PC-9 (cell line): ENCODE measurements around the gene HOXD10. TPM values are rescaled to one million over a fixed set of nuclear protein-coding genes. Genes with fewer than 3 reads are reported as not detected.

Experiments
- BruUV-seq: library from RNA; stranded (reverse); fragments of 400-500 nt; replicated peaks from 2 replicates; lab custom pipeline; 2021; lab: Mats Ljungman, UMichigan
- CTCF ChIA-PET: fragments of 300-600 bp; sonication (Branson Sonifier 250); formaldehyde crosslinking; loops from one replicate; lab custom pipeline; 2022; ENCODE audit warnings: antibody characterized with exemption; lab: Charles Lee
- POLR2A ChIA-PET: fragments of 300-600 bp; sonication (Branson Sonifier 250); formaldehyde crosslinking; loops from one replicate; lab custom pipeline; 2022; ENCODE audit warnings: antibody characterized with exemption; ENCODE audit not compliant: unreplicated experiment; lab: Charles Lee
- DNase-seq, 2 experiments: peaks; one replicate each; pipeline versions ENCODE4 v3.0.0 to v3.0.0-alpha.2; 2015 to 2022; ENCODE audit warnings: mixed read lengths in 1 of 2
- H2AFZ ChIP-seq: fragments of 200-600 bp; sonication (generic); 2 replicates; pipeline ENCODE4 v1.8.1; 2017; ENCODE audit warnings: antibody characterized with exemption
- H3F3A ChIP-seq: fragments of 200-600 bp; sonication (generic); 2 replicates; pipeline ENCODE4 v1.8.1; 2017; ENCODE audit warnings: antibody characterized with exemption, mild to moderate bottlenecking, low read depth; ENCODE audit not compliant: insufficient read depth
- H3K27ac ChIP-seq: fragments of 200-600 bp; sonication (generic); 2 replicates; pipeline ENCODE4 v1.6.1; 2016; ENCODE audit warnings: mixed run types
- H3K27me3 ChIP-seq: fragments of 200-600 bp; sonication (generic); 2 replicates; pipeline ENCODE4 v1.6.1; 2016; ENCODE audit warnings: low read depth, mixed run types; ENCODE audit not compliant: insufficient read depth
- H3K36me3 ChIP-seq: fragments of 200-600 bp; sonication (generic); 2 replicates; pipeline ENCODE4 v1.6.1; 2016; ENCODE audit warnings: low read depth, mixed run types
- H3K4me1 ChIP-seq: fragments of 200-600 bp; sonication (generic); replicated peaks from 2 replicates; pipeline ENCODE4 v1.6.1; 2016; ENCODE audit warnings: mixed run types; ENCODE audit not compliant: insufficient read depth
- H3K4me2 ChIP-seq: fragments of 200-600 bp; sonication (generic); 2 replicates; pipeline ENCODE4 v1.6.1; 2017; ENCODE audit warnings: mixed run types
- H3K4me3 ChIP-seq: fragments of 200-600 bp; sonication (generic); 2 replicates; pipeline ENCODE4 v1.6.1; 2016; ENCODE audit warnings: mixed run types
- H3K79me2 ChIP-seq: fragments of 200-600 bp; sonication (generic); 2 replicates; pipeline ENCODE4 v1.6.1; 2017; ENCODE audit warnings: low read depth, mixed run types
- H3K9me2 ChIP-seq: fragments of 200-600 bp; sonication (generic); 2 replicates; pipeline ENCODE4 v1.8.1; 2017; ENCODE audit warnings: mild to moderate bottlenecking; ENCODE audit not compliant: insufficient read depth
- H3K9me3 ChIP-seq: fragments of 200-600 bp; sonication (generic); 2 replicates; pipeline ENCODE4 v1.8.1; 2016; ENCODE audit warnings: low read depth; ENCODE audit not compliant: insufficient read depth
- H4K20me1 ChIP-seq: fragments of 200-600 bp; sonication (generic); 2 replicates; pipeline ENCODE4 v1.8.1; 2017; ENCODE audit not compliant: insufficient read depth
- CTCF ChIP-seq: fragments of 200-600 bp; sonication (generic); conservative IDR thresholded peaks from 2 replicates; pipeline ENCODE4 v1.6.1; 2017; ENCODE audit warnings: mixed run types, antibody characterized with exemption, mild to moderate bottlenecking, moderate library complexity
- EZH2 ChIP-seq: fragments of 200-600 bp; sonication (generic); IDR thresholded peaks from 2 replicates; pipeline ENCODE4 v1.8.0; 2017; ENCODE audit warnings: antibody characterized with exemption, low read depth
- intact Hi-C: fragments of 100-400 bp; cut with micrococcal nuclease; formaldehyde crosslinking; loops from one replicate; pipeline ENCODE4 v1.10.0; 2022; ENCODE audit not compliant: unreplicated experiment
- total RNA-seq: library from RNA; stranded (reverse); gene quantifications from 2 replicates; pipeline ENCODE4 v1.2.3, GENCODE V29; 2021

Gene HOXD10
- total RNA-seq, 1 experiment from 2014 or later: not detected

GRCh38 chr2:176128172-176128981 lies 11.8 kb downstream of the HOXD10 start:
- H3K27ac ChIP-seq: no peak overlapping the region
- no peak overlapping the region for H3K4me3 ChIP-seq
- no peak overlapping the region for H3K4me2 ChIP-seq
- intact Hi-C loops: loop anchor here (5.0 kb wide), 1 partner anchor 1204 kb away; no protein-coding TSS in a partner anchor
- CTCF ChIA-PET: interaction anchor here (0.6 to 2.9 kb wide), 6 partner anchors 327 to 526 kb away, joined by 3 to 15 read pairs (median 10); no protein-coding TSS in a partner anchor
- no peaks in the 10 kb centered on the region for H3K9me2 ChIP-seq
- no peaks in the 10 kb centered on the region for H3K36me3 ChIP-seq
- no peak overlapping the region for H2AFZ ChIP-seq
- no peaks in the 10 kb centered on the region for H3K9me3 ChIP-seq
- H3F3A ChIP-seq: no peaks in the 10 kb centered on the region
- POLR2A ChIA-PET: interaction anchor here (0.6 kb wide), 1 partner anchor 508 kb away, joined by 3 read pairs; no protein-coding TSS in a partner anchor
- TF ChIP-seq EZH2 (no peak), CTCF (no peak)
- BruUV-seq: no TSS peak
- H3K27me3 ChIP-seq: peaks cover 52% of the 10 kb centered on the region
- no peak for DNase-seq
- no peaks in the 10 kb centered on the region for H3K4me1 ChIP-seq
- no peaks in the 10 kb centered on the region for H3K79me2 ChIP-seq
- no peaks in the 10 kb centered on the region for H4K20me1 ChIP-seq

- H4K20me1 ChIP-seq: no peaks in the 10 kb centered on the region
- H3K4me1 ChIP-seq: no peaks in the 10 kb centered on the region
- CTCF ChIA-PET: interaction anchor here (0.9 to 2.9 kb wide), 3 partner anchors 425 to 523 kb away, joined by 3 to 14 read pairs (median 3); no protein-coding TSS in a partner anchor
- peak within 1 kb of the TSS; percentile 63 for H3K4me2 ChIP-seq
- H3K36me3 ChIP-seq: no peaks in the 10 kb centered on the region
- no peak within 1 kb of the TSS for H3K27ac ChIP-seq
- H3K9me3 ChIP-seq: no peaks in the 10 kb centered on the region
- peak in 1 of 2 experiments; percentile 39 for DNase-seq
- no TSS peak for BruUV-seq
- no peaks in the 10 kb centered on the region for H3F3A ChIP-seq
- H3K9me2 ChIP-seq: no peaks in the 10 kb centered on the region
- POLR2A ChIA-PET: interaction anchor here (0.6 kb wide), 1 partner anchor 508 kb away, joined by 3 read pairs; no protein-coding TSS in a partner anchor
- H3K79me2 ChIP-seq: no peaks in the 10 kb centered on the region
- no peak for TF ChIP-seq CTCF
- TF ChIP-seq EZH2: no peak
- H3K27me3 ChIP-seq: peaks cover 51% of the 10 kb centered on the region
- peak within 1 kb of the TSS; percentile 32; the same call in 1 of the 2 replicates for H3K4me3 ChIP-seq
- intact Hi-C loops: loop anchor here (5.0 kb wide), 1 partner anchor 1203 kb away; no protein-coding TSS in a partner anchor
- no peak within 1 kb of the TSS; the same call in 1 of the 2 replicates for H2AFZ ChIP-seq
Measured at GRCh38 chr2:176128982-176129796, 12.6 kb downstream of the HOXD10 start, which contains the start of gene HOXD8. Gene HOXD8, plus strand, starts transcription at chr2:176129705. Its CDS starts 662 bp downstream, at chr2:176130367.

GRCh38 chr2:176129813-176130146 lies 13.2 kb downstream of the HOXD10 start:
- Histone ChIP-seq H3K36me3 (no peaks in the 10 kb centered on the region), H3K4me3 (no peak overlapping the region), H3F3A (no peaks in the 10 kb centered on the region), H4K20me1 (no peaks in the 10 kb centered on the region), H3K27me3 (peaks cover 49% of the 10 kb centered on the region), H2AFZ (no peak overlapping the region), H3K79me2 (no peaks in the 10 kb centered on the region), H3K4me1 (no peaks in the 10 kb centered on the region), H3K27ac (no peak overlapping the region), H3K9me3 (no peaks in the 10 kb centered on the region), H3K4me2 (peak overlapping the region; percentile 12; the same call in 1 of the 2 replicates), H3K9me2 (no peaks in the 10 kb centered on the region)
- peak in 1 of 2 experiments; percentile 34 for DNase-seq
- CTCF ChIA-PET: interaction anchor here (1.0 kb wide), 1 partner anchor 424 kb away, joined by 3 read pairs; no protein-coding TSS in a partner anchor
- intact Hi-C loops: loop anchor here (5.0 kb wide), 1 partner anchor 1203 kb away; no protein-coding TSS in a partner anchor
- BruUV-seq: no TSS peak
- TF ChIP-seq EZH2 (no peak), CTCF (no peak)
- POLR2A ChIA-PET: no interaction called here
